ENCODE results near the gene ARPC4.
A peak's percentile ranks its signal among the peaks of the same experiment; 100 is the strongest.
"Not testable (repeated sequence)": the region's sequence is repeated elsewhere in the genome, so short reads cannot be mapped to it uniquely, and the experiment has no call there.

ARPC4 gene

DNA sequence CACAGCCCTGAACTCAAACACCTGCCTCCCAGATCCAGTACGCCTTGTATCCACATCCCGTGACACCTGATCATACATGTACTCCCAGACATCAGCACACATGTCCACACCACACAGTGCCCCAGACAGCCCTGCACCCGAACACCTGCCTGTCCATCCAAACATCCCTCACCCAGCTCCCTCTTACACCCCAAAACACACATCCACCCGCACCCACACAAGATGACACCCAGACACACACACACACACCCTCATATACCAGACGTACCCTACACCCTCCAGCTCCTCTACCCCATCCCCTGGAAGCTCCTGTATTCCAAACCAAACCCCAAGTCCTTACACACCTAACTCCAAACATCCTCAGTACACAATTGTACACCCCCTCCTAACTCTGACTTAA, 23.9 kb upstream of the ARPC4 start:
- peak overlapping the region; percentile 97 for H3K27ac ChIP-seq (ENCODE audit: low read depth, low read length)
- H3K9me3 ChIP-seq (ENCODE audit: control insufficient read depth in 5 of 5, low read length in 5 of 5): no peaks in the 10 kb centered on the region
- H3K36me3 ChIP-seq (ENCODE audit: control insufficient read depth in 5 of 5, insufficient read depth in 5 of 5, low read length in 5 of 5): peaks cover 2 to 17% (median 14%) of the 10 kb centered on the region in 5 donors
- H3K27me3 ChIP-seq (ENCODE audit: control insufficient read depth in 5 of 5, insufficient read depth in 4 of 5, low read length in 5 of 5): no peaks in the 10 kb centered on the region
- peak overlapping the region; percentile 77 to 91 (median 87) for H3K9ac ChIP-seq (ENCODE audit: low read length in 5 of 5)
- H3K4me3 ChIP-seq (ENCODE audit: low read depth in 1 of 5, low read length in 5 of 5): peak overlapping the region; percentile 69 to 84 (median 81)
- H3K4me1 ChIP-seq (ENCODE audit: control insufficient read depth in 5 of 5, insufficient read depth in 5 of 5, low read length in 5 of 5): peaks cover 13 to 55% (median 49%) of the 10 kb centered on the region in 5 donors

DNA sequence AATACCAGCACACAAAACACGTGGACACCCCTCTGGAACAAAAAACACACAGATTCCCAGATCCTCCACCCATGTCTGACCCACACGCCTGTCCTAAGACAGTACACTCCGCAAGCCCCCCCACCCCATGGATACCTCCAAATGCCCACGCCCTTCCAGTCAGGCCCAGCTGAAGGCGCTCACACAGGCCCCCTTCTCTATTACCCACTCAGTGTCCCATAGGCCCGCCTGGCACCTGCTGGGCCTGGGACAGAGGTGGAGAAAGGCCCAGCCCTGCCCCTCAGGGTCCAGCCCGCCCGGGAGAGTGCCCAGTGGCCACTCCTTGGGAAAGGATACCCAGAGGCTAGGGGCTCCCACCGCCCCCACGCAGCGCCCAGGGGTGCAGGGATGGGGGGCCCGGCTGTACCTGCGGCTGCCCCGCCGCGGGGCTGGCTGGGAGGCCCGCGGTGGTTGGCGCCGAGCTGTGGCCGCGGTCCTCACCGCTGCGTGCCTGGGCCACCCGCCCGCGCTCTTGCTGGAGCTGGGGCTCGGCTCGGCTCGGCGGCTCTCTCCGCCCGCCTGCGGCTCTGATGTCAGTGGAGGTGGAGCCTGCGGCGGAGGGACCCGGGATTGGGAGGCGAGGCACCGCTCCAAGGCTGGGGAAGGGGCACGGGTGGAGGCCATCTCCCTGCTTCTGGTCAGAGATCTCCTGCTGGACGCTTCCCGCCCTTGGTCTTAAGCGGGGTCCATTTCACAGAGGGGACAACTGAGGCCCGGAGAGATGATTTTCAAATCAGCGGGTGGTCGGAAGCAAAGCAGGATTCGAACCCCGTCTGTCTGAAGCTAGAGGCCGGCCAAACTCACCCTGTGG, 23.2 kb upstream of the ARPC4 start, which contains the start of gene CAMK1:
Gene CAMK1 (minus strand): TSS at position 522 of the 850 bp plus-strand sequence. CDS start 2,198 bp downstream, outside the sequence.
- Histone ChIP-seq H3K9ac (ENCODE audit: low read length in 5 of 5) (peak within 1 kb of the TSS; percentile 77 to 91 (median 87)), H3K4me3 (ENCODE audit: low read depth in 1 of 5, low read length in 5 of 5) (peak within 1 kb of the TSS; percentile 69 to 84 (median 81)), H3K9me3 (ENCODE audit: control insufficient read depth in 5 of 5, low read length in 5 of 5) (no peaks in the 10 kb centered on the region), H3K36me3 (ENCODE audit: control insufficient read depth in 5 of 5, insufficient read depth in 5 of 5, low read length in 5 of 5) (peaks cover 2 to 14% (median 12%) of the 10 kb centered on the region in 5 donors), H3K27me3 (ENCODE audit: control insufficient read depth in 5 of 5, insufficient read depth in 4 of 5, low read length in 5 of 5) (no peaks in the 10 kb centered on the region), H3K27ac (ENCODE audit: low read depth, low read length) (peak within 1 kb of the TSS; percentile 97), H3K4me1 (ENCODE audit: control insufficient read depth in 5 of 5, insufficient read depth in 5 of 5, low read length in 5 of 5) (peaks cover 13 to 55% (median 49%) of the 10 kb centered on the region in 5 donors)

DNA sequence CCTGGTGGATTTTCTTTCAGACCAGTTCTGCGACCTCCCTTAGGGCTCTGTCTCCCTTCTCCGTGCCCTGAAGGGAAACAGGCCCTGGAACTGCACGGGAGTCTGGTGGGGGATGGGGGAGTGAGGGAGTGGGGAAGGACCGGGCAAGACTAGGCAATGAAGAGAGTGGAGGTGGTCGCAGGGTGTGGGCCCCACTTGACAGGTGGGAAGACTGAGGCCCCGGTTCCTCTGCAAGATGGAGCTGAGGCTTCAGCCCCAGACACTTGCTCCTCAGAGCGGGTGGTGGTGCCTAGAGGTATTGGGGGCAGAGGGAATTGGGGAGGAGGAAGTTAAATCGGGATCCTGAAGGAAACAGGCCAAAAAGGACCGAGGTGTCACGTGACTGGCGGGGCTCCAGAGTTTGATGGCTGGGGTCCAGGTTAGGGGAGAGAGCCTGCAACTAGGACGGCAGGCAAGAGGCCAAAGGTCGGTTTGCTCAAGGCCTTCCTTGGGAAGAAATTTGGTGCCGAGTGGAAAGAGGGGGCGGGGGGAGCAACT, 22.5 kb upstream of the ARPC4 start:
- Histone ChIP-seq H3K4me3 (ENCODE audit: low read depth in 1 of 5, low read length in 5 of 5) (peak overlapping the region; percentile 69 to 84 (median 81)), H3K27me3 (ENCODE audit: control insufficient read depth in 5 of 5, insufficient read depth in 4 of 5, low read length in 5 of 5) (no peaks in the 10 kb centered on the region), H3K4me1 (ENCODE audit: control insufficient read depth in 5 of 5, insufficient read depth in 5 of 5, low read length in 5 of 5) (peaks cover 13 to 55% (median 49%) of the 10 kb centered on the region in 5 donors), H3K9ac (ENCODE audit: low read length in 5 of 5) (peak overlapping the region; percentile 63 to 91 (median 87)), H3K27ac (ENCODE audit: low read depth, low read length) (peak overlapping the region; percentile 97), H3K36me3 (ENCODE audit: control insufficient read depth in 5 of 5, insufficient read depth in 5 of 5, low read length in 5 of 5) (peaks cover under 1 to 12% (median 9%) of the 10 kb centered on the region in 5 donors), H3K9me3 (ENCODE audit: control insufficient read depth in 5 of 5, low read length in 5 of 5) (no peaks in the 10 kb centered on the region)

DNA sequence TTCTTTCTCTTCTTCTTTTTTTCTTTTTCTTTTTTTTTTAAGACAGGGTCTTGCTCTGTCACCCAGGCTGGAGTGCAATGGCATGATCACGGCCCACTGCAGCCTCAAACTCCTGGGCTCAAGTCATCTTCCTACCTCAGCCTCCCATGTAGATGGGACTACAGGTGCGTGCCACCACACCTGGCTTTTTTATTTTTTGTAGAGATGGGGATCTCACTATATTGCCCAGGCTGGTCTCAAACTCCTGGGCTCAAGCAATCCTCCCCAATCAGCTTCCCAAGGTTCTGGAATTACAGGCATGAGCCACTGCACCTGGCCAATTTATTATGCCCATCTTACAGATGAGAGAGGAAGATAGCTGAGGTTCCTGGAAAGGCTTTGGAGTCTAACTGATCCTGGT, 21.9 kb upstream of the ARPC4 start:
- H3K27ac ChIP-seq (ENCODE audit: low read depth, low read length): peak overlapping the region; percentile 97
- H3K4me3 ChIP-seq (ENCODE audit: low read depth in 1 of 5, low read length in 5 of 5); H3K9me3 ChIP-seq (ENCODE audit: control insufficient read depth in 5 of 5, low read length in 5 of 5); H3K27me3 ChIP-seq (ENCODE audit: control insufficient read depth in 5 of 5, insufficient read depth in 4 of 5, low read length in 5 of 5); H3K36me3 ChIP-seq (ENCODE audit: control insufficient read depth in 5 of 5, insufficient read depth in 5 of 5, low read length in 5 of 5); H3K9ac ChIP-seq (ENCODE audit: low read length in 5 of 5): not testable (repeated sequence)
- H3K4me1 ChIP-seq (ENCODE audit: control insufficient read depth in 5 of 5, insufficient read depth in 5 of 5, low read length in 5 of 5): peaks cover 13 to 55% (median 48%) of the 10 kb centered on the region in 5 donors

DNA sequence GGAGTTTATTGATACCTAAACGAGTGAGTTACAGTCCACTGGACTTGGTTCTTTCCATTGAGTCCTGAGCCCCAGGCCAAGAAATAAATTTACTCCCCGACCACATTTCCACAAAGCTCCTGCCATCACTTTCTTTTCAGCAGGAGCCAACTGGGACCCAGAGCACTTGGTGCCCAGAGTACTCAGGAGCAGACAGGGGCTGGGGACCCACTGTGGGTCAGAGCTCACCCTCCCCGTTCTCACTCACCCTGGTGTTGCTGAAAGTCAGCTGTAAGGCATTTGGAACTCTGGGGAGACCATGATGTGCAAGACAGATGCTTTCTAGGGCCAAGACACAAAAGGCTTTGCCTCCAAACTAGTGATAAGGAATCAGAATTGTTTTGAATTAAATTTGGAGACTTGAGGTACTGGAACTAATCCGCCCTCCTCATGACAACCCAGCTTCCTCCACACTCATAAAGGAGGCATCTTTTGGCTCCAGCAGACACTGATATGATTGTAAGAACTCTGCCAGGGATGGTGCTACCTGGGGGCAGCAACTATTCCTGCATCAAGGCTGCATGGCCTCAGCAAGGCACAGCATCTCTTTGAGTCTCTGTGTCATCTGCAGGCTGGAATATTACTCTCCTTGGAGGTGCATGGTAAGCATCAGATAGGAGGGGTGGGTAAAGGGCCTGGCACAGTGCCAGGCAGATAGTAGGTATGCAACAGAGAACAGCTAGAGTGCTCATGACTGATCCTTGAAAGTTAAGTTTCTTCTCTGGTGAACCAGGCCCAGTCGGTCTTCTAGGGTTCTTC, 15.8 kb upstream of the ARPC4 start:
- H3K27ac ChIP-seq (ENCODE audit: low read depth, low read length): no peak overlapping the region
- H3K9me3 ChIP-seq (ENCODE audit: control insufficient read depth in 5 of 5, low read length in 5 of 5): no peaks in the 10 kb centered on the region
- no peak overlapping the region for H3K4me3 ChIP-seq (ENCODE audit: low read depth in 1 of 5, low read length in 5 of 5)
- peaks cover 2 to 52% (median 27%) of the 10 kb centered on the region in 5 donors for H3K4me1 ChIP-seq (ENCODE audit: control insufficient read depth in 5 of 5, insufficient read depth in 5 of 5, low read length in 5 of 5)
- H3K9ac ChIP-seq (ENCODE audit: low read length in 5 of 5): no peak overlapping the region
- peaks cover under 1 to 20% (median 18%) of the 10 kb centered on the region in 5 donors for H3K36me3 ChIP-seq (ENCODE audit: control insufficient read depth in 5 of 5, insufficient read depth in 5 of 5, low read length in 5 of 5)
- no peaks in the 10 kb centered on the region for H3K27me3 ChIP-seq (ENCODE audit: control insufficient read depth in 5 of 5, insufficient read depth in 4 of 5, low read length in 5 of 5)

DNA sequence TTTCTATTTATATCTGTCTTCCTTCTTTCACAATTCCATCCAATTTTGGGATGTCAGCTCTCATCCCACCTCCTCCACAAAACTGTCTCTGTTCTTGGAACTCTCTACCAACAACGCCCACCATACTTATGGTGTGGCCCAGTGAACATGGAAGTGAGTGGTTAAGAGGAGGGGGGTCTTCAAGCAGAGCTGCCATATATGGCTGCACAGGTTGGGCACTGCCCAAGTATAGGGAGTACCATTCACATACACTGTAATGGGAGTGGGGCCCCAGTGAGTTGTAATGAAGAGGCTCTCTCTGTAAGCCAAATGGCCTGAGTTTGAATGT, 15.2 kb upstream of the ARPC4 start:
- Histone ChIP-seq H3K9me3 (ENCODE audit: control insufficient read depth in 5 of 5, low read length in 5 of 5) (no peaks in the 10 kb centered on the region), H3K4me1 (ENCODE audit: control insufficient read depth in 5 of 5, insufficient read depth in 5 of 5, low read length in 5 of 5) (peaks cover 2 to 52% (median 26%) of the 10 kb centered on the region in 5 donors), H3K27me3 (ENCODE audit: control insufficient read depth in 5 of 5, insufficient read depth in 4 of 5, low read length in 5 of 5) (no peaks in the 10 kb centered on the region), H3K4me3 (ENCODE audit: low read depth in 1 of 5, low read length in 5 of 5) (no peak overlapping the region), H3K9ac (ENCODE audit: low read length in 5 of 5) (no peak overlapping the region), H3K27ac (ENCODE audit: low read depth, low read length) (no peak overlapping the region), H3K36me3 (ENCODE audit: control insufficient read depth in 5 of 5, insufficient read depth in 5 of 5, low read length in 5 of 5) (peaks cover 4 to 26% (median 24%) of the 10 kb centered on the region in 5 donors)

DNA sequence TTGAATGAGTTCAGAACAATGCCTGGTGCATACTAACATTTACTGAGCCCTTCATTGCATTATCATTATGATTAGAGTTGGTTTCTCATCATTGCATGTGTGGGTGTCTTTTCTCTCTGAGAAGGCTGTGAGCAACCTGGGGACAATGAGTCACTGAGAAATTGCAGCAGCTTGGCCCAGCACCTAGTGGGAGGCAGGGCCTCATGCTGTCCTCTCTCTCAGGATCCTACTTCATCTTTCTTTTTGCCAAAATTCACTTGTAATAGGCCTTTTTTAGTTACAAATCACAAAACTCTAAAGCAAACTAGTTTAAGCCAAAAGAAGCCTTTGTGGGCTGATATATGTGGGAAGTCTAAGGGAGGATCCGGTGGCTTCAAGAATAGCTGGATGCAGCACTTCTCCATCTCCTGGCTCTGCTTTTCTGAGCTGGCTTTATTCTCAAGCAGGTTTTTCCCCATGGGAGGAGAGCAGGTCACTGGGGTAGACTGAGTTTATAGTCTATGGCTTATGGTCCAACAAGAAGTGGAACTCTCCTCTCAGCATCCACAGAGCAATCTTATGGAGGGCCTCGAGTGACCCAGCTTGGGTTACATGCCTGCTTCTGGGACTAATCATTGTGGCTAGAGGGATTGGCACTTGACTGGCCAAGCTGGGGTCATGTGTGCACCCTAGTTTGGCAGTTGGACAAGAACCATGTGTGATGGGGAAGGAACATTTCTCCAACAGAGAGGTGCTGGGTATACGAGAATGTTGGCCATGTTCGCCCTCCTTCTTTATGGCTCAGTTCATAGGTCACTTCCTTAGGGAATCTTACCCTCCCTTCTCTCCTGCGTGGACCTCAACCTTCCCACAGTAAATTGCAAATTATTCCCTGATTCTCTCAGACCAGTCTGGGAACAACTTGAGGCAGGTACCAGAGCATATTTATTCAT, 14.5 kb upstream of the ARPC4 start:
- Histone ChIP-seq H3K9me3 (ENCODE audit: control insufficient read depth in 5 of 5, low read length in 5 of 5) (no peaks in the 10 kb centered on the region), H3K4me1 (ENCODE audit: control insufficient read depth in 5 of 5, insufficient read depth in 5 of 5, low read length in 5 of 5) (peaks cover 2 to 52% (median 26%) of the 10 kb centered on the region in 5 donors), H3K36me3 (ENCODE audit: control insufficient read depth in 5 of 5, insufficient read depth in 5 of 5, low read length in 5 of 5) (peaks cover 7 to 31% (median 28%) of the 10 kb centered on the region in 5 donors), H3K27me3 (ENCODE audit: control insufficient read depth in 5 of 5, insufficient read depth in 4 of 5, low read length in 5 of 5) (no peaks in the 10 kb centered on the region), H3K4me3 (ENCODE audit: low read depth in 1 of 5, low read length in 5 of 5) (no peak overlapping the region), H3K9ac (ENCODE audit: low read length in 5 of 5) (no peak overlapping the region), H3K27ac (ENCODE audit: low read depth, low read length) (no peak overlapping the region)

DNA sequence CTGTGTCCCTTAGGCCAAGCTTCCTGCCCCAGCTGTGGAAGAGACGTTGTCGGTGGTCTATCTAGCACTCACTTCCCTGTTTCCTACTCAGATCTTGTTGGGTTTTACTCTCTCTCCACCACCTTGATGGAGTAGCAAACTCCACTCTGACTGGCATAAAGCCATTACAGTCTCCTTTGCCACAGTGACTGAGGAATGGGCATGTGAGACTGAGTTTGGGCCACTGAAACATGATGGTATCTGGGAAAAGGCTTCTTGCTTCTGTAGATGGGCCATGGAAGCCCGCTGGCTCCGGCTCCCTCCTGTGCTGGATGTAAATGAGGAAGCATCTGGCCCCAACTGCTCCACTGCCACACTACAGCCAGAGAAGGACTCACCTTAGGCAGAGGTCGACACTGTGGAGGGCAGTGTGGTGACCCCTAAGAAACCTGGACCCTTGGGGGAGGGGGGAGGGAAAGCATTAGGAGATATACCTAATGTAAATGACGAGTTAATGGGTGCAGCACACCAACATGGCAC, 13.7 kb upstream of the ARPC4 start:
- H3K27me3 ChIP-seq (ENCODE audit: control insufficient read depth in 5 of 5, insufficient read depth in 4 of 5, low read length in 5 of 5): no peaks in the 10 kb centered on the region
- no peak overlapping the region for H3K27ac ChIP-seq (ENCODE audit: low read depth, low read length)
- peaks cover 7 to 37% (median 33%) of the 10 kb centered on the region in 5 donors for H3K36me3 ChIP-seq (ENCODE audit: control insufficient read depth in 5 of 5, insufficient read depth in 5 of 5, low read length in 5 of 5)
- H3K4me3 ChIP-seq (ENCODE audit: low read depth in 1 of 5, low read length in 5 of 5): no peak overlapping the region
- H3K9me3 ChIP-seq (ENCODE audit: control insufficient read depth in 5 of 5, low read length in 5 of 5): no peaks in the 10 kb centered on the region
- H3K9ac ChIP-seq (ENCODE audit: low read length in 5 of 5): no peak overlapping the region
- peaks cover 2 to 52% (median 26%) of the 10 kb centered on the region in 5 donors for H3K4me1 ChIP-seq (ENCODE audit: control insufficient read depth in 5 of 5, insufficient read depth in 5 of 5, low read length in 5 of 5)

Measured in subcutaneous abdominal adipose tissue (tissue), 5 donors.